Smooth muscle cell of the brain vasculature (primary cell): ENCODE results near the gene ROBO1.

Experiments
- DNase-seq: peaks from one replicate; pipeline ENCODE4 v3.0.0-alpha.2; 2012; ENCODE audit warnings: low read depth, low spot score

The ROBO1 gene

GRCh38 chr3:79167651-79168416 lies 600.0 kb downstream of the ROBO1 start:
- DNase-seq = peak; percentile 59

GRCh38 chr3:79162653-79163052 lies 605.1 kb downstream of the ROBO1 start:
- no peak for DNase-seq

GRCh38 chr3:79161941-79162340 lies 605.9 kb downstream of the ROBO1 start:
- no peak for DNase-seq

GRCh38 chr3:79160421-79160820 lies 607.4 kb downstream of the ROBO1 start:
- no peak for DNase-seq

- no peak for DNase-seq
Measured at GRCh38 chr3:79159736-79160135, 608.1 kb downstream of the ROBO1 start.

- no peak for DNase-seq
Measured at GRCh38 chr3:79157191-79157590, 610.6 kb downstream of the ROBO1 start.

GRCh38 chr3:79154865-79155264 lies 612.9 kb downstream of the ROBO1 start:
- no peak for DNase-seq

GRCh38 chr3:79148786-79149185 lies 619.0 kb downstream of the ROBO1 start:
- DNase-seq = no peak

GRCh38 chr3:79146024-79146423 lies 621.8 kb downstream of the ROBO1 start:
- no peak for DNase-seq

GRCh38 chr3:79140708-79141107 lies 627.1 kb downstream of the ROBO1 start:
- no peak for DNase-seq

GRCh38 chr3:79139395-79140068 lies 628.3 kb downstream of the ROBO1 start:
- DNase-seq = no peak

GRCh38 chr3:79125313-79125984 lies 642.3 kb downstream of the ROBO1 start:
- DNase-seq = no peak

GRCh38 chr3:79115458-79115857 lies 652.3 kb downstream of the ROBO1 start:
- no peak for DNase-seq

GRCh38 chr3:79113876-79114275 lies 653.9 kb downstream of the ROBO1 start:
- DNase-seq = no peak

GRCh38 chr3:79111375-79112052 lies 656.3 kb downstream of the ROBO1 start:
- DNase-seq = no peak

- DNase-seq = no peak
Measured at GRCh38 chr3:79109754-79110153, 658.0 kb downstream of the ROBO1 start.

- no peak for DNase-seq
Measured at GRCh38 chr3:79103307-79103706, 664.5 kb downstream of the ROBO1 start.

- DNase-seq = no peak
Measured at GRCh38 chr3:79097964-79098660, 669.7 kb downstream of the ROBO1 start.

GRCh38 chr3:79094654-79095053 lies 673.1 kb downstream of the ROBO1 start:
- DNase-seq = no peak

GRCh38 chr3:79086514-79086913 lies 681.3 kb downstream of the ROBO1 start:
- peak; percentile 28 for DNase-seq

- no peak for DNase-seq
Measured at GRCh38 chr3:79085171-79085570, 682.6 kb downstream of the ROBO1 start.
